ENCODE data around the gene BNC2.

DNA sequence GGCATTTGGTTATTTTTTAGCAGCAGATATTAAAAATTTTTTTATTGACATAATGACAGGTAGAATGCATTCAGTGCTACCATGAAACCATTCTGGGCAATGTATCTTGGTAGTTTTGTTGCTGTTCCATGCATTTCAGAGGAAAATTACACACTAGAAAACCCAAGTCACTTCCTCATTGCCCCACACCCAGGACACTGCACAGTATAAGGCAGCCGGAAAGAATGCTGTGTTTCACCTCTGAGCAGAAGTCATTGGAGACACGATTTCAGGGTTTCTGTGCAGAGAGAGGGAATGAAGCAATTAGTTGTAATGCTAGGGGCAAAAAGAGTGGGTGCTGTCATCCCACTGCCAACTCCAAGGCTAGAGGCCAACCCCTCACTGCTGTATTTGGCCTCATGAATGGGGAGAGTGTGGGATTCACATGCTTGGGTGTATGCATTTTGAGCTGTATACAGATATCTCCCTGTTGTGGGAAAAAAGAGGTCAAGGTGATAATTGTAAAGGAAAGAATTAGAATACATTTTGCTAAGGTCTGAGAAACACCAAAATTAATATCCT, 290.5 kb downstream of the BNC2 start:
- TF ChIP-seq EZH2 (IDR thresholded peaks at IDR 0.05; ENCODE audit: insufficient read depth, poor library complexity, severe bottlenecking) (no peak), EZH2phosphoT487 (IDR thresholded peaks at IDR 0.05; ENCODE audit: insufficient read depth, low read depth) (no peak)

Data from GM23248 (cell line).